ENCODE results near the gene CLEC4C.
"Not testable (repeated sequence)": the region's sequence is repeated elsewhere in the genome, so short reads cannot be mapped to it uniquely, and the experiment has no call there.

The CLEC4C gene, protein sequence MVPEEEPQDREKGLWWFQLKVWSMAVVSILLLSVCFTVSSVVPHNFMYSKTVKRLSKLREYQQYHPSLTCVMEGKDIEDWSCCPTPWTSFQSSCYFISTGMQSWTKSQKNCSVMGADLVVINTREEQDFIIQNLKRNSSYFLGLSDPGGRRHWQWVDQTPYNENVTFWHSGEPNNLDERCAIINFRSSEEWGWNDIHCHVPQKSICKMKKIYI

DNA sequence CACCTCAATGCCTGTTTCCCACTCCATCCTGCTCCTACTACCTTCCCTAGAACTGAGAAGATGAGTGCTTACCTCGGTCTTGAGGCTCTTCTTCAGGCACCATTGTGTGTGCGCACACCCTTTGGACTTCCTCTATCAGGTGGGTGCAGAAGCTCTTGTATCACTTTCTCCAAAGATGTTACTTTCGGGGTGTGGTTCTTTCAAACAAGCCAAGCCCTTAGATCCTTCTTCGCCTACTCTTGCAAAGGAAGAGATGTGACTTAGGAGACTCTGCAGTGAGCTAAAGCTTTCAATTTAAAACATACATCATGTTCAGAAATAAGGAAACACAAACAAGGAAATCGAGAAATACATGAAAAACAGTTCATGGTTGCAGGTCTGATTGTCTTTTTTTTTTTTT is at the start of gene CLEC4C:
CLEC4C (minus strand) TSS at position 130 of the 400 bp plus-strand sequence; CDS start at position 103, 27 bp downstream.
- DNase-seq: no peak

DNA sequence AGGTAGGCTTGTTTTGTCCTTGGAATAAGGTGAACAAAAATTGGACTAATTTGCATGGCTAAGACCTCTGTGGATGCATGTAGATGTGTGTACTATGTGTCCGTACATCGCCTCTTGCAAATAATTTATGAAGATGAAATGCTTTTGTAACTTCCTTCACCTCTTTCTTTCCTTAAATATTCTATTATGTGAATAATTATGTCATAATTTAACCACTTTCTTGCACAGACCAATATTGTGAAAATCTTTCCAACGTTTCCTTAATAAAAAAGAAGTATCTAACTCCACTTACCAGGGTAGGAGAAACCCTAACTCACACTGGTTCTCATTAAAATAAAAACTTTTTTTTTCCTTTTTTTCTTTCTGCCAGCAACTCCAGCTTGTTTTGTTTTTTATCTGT is 46.0 kb upstream of the CLEC4C start:
- no peak for DNase-seq

DNA sequence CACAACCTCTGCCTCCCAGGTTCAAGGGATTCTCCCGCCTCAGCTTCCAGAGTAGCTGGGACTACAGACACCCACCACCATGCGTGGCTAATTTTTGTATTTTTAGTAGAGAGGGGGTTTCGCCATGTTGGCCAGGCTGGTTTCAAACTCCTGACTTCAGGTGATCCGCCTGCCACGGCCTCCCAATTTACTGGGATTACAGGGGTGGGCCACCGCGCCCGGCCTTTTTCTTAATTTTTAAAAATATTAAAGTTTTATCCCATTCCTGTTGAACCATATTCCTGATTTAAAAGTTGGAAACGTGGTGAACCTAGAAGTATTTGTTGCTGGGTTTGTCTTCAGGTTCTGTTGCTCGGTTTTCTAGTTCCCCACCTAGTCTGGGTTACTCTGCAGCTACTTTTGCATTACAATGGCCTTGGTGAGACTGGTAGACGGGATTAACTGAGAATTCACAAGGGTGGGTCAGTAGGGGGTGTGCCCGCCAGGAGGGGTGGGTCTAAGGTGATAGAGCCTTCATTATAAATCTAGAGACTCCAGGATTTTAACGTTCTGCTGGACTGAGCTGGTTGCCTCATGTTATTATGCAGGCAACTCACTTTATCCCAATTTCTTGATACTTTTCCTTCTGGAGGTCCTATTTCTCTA is 41.8 kb upstream of the CLEC4C start, which contains the start of gene NANOG:
NANOG (plus strand) TSS at position 519 of the 645 bp plus-strand sequence. CDS start 213 bp downstream, outside the sequence.
- DNase-seq: not testable (repeated sequence)

DNA sequence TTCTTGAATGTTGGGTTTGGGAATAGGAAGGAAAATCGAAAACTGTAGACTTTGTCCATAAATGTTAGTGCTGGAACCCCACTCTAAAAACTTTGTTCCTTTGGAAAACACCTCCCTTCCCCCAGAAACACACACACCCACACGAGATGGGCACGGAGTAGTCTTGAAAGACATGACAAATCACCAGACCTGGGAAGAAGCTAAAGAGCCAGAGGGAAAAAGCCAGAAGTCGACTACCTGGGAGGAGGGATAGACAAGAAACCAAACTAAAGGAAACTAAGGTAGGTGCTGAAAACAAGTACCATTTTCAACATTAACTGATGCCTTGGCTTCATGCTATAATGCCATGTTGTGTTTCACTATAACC is 41.1 kb upstream of the CLEC4C start:
- no peak for DNase-seq

DNA sequence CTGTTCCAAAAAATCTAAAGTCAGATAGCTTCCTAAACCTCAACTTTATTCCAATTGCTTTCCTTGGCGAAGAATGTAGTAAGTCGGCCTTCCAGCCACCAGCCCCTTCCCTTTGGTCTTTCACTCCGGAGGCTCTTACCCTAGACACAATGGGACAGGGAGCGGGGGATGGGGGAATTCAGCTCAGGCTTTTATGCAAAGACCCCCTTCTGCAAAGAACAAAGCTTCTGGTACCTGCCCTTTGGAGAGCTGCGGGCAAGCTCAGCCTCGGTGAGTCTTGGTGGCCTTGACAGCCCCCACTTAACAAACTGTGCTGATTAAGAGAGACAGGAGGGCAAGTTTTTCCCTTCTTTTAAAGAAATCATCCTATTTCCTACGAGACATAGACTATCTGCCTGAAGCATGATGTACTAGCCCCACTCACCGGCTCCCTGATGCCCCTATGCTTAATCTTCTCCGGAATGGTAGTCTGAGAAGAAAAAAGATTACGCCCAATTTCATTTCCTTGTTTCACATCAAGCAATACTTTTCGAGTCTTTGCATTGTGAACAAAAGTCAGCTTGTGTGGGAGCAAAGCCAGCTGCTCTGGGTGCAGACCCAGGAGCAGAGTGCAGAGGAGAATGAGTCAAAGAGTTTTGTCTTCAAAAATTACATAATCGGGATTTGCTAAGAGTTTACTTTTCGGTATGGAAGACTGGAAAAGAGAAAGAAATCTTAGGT is 40.6 kb upstream of the CLEC4C start:
- DNase-seq: no peak

DNA sequence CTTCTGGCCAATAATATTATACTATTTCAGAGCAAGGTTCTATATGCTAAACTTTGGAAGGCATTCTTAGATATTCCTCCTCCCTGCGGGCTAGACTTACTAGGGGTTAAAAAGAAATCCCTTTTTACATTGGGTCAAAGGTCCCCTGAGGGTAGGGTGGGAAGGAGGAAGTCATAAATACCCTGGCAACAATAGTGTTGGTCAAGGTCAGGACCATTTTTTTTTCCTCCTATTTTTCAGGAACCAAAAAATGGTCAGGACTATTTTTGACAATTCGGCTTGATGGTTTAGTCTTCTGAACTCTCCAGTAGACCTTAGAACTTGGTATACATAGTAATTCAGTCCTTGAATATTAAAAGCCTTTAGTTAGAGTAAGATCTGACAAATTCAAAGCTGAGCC is 37.5 kb upstream of the CLEC4C start:
- DNase-seq: no peak

DNA sequence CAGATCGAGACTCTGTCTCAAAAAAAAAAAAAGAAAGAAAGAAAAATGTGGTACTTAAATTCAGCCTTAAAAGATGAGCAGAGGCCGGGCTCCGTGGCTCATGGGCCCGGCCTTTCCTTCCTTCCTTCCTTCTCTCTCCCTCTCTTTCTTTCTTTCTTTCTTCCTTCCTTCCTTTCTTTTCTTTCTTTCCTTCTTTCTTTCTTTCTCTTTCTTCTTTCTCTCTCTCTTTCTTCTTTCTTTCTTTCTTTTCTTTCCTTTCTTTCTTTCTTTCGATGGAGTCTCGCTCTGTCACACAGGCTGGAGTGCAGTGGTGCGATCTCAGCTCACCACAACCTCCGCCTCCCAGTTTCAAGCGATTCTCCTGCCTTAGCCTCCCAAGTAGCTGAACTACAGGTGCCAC is 36.3 kb upstream of the CLEC4C start:
- DNase-seq: not testable (repeated sequence)

DNA sequence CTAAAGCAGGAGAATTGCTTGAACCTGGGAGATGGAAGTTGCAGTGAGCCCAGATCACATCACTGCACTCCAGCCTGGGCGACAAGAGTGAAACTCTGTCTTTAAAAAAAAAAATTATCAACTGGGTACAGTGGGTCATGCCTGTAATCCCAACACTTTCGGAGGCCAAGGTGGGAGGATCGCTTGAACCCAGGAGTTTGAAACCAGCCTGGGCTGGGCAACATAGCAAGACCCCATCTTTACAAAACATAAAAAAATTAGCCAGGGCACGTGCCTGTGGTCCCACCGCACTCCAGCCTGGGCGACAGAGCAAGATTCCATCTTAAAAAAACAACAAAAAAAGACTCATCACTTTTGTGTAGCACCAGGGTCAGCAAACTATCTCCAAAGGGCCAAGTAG is 34.9 kb upstream of the CLEC4C start:
- no peak for DNase-seq

DNA sequence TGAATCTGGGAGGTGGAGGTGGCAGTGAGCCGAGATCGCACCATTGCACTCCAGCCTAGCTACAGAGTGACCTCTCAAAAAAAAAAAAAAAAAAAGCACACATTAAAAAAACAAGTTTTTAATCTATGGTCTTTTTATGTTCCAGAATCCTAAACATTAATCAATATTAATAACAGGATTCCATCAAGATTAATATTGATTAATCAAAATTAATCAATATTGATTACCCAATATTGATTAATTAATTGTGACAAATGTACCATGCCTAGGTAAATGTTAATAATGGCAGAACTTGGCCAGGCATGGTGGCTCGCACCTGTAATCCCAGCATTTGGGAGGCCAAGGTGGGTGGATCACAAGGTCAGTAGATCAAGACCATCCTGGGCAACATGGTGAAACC is 34.1 kb upstream of the CLEC4C start:
- no peak for DNase-seq

DNA sequence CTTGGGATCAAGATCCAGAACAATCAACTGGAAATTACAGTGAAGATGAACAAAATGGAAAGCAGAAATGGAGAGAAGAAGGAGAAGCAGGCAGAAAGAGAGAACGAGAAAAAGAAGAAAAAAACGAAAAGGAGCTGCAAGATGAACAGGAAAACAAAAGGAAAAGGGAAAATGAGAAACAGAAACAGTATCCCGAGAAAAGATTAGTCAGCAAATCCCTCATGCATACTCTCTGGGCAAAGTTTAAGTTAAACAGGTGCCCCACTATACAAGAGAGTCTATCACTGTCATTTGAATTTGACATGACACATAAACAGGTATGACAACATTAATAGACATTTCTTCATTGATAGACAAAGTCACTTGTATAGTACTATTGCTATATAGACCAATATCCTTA is 22.8 kb upstream of the CLEC4C start:
- no peak for DNase-seq

DNA sequence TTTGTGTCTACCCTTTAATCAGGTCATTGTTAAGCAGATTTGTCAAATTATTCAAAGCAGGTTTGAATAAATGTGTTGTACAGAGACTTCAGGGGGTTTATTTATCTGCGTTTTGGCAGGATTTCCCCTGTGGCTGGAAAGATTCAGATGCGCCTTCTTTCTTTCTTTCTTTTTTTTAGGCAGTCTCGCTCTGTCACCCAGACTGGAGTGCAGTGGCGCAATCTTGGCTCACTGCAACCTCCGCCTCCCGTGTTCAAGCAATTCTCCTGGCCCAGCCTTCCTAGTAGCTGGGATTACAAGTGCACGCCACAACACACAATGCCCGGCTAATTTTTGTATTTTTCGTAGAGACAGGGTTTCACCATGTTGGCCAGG is 11.6 kb upstream of the CLEC4C start:
- no peak for DNase-seq

DNA sequence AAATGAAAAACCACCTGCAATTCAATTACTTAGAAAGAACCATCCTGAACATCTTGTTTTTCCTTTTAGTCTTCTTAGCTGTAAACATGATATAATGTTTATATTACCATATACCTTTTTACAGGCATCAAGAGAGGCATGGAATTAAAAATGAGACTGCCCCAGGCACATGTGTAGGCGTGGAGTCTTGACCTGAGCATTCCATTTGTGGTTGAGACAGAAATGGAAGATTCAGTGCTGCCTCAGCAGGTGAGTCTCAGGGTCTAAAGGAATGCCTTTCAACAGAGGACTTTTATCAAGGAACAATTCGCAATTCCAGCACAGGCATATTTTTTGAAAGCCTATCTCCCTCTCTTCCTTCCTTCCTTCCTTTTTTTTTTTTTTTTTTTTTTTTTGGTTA is 9.8 kb upstream of the CLEC4C start:
- DNase-seq: no peak

DNA sequence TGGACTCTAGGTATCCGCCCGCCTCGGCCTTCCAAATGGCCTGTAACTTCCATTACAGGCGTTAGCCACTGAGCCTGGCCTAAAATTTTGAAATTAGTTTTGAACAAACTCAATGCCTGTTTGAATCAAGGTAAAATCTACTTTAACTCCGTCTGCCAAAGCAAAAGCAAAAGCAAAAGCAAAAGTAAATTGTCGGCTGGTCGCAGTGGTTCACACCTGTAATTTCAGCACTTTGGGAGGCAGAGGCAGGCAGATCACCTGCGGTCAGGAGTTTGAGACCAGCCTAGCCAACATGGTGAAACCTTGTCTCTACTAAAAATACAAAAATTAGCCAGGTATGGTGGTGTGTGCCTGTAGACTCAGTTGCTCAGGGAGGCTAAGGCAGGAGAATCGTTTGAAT is 8.5 kb upstream of the CLEC4C start:
- DNase-seq: not testable (repeated sequence)

DNA sequence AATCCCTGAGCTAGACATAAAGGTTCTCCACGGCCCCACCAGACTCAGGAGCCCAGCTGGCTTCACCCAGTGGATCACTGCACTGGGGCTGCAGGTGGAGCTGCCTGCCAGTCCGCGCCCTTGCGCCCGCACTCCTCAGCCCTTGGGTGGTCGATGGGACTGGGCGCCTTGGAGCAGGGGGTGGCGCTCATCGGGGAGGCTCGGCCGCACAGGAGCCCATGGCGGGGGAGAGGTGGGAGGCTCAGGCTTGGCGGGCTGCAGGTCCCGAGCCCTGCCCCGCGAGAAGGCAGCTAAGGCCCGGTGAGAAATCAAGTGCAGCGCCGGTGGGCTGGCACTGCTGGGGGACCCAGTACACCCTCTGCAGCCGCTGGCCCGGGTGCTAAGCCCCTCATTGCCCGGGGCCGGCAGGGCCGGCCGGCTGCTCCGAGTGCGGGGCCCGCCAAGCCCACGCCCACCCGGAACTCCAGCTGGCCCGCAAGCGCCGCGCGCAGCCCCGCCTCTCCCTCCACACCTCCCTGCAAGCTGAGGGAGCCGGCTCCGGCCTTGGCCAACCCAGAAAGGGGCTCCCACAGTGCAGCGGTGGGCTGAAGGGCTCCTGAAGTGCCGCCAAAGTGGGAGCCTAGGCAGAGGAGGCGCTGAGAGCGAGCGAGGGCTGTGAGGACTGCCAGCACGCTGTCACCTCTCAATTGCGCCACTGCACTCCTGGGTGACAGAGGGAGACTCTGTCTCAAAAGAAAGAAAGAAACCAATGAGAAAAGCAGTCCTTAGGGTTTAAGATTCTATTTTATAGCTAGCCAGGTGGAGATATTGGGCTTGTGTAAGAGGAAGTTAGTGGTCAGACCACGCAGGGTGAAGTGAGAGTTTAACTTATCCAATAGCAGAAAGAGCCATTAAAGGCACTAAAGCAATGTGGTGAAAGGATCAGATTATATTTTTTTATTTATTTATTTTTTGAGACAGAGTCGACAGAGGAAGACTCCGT is 5.1 kb upstream of the CLEC4C start:
- not testable (repeated sequence) for DNase-seq

DNA sequence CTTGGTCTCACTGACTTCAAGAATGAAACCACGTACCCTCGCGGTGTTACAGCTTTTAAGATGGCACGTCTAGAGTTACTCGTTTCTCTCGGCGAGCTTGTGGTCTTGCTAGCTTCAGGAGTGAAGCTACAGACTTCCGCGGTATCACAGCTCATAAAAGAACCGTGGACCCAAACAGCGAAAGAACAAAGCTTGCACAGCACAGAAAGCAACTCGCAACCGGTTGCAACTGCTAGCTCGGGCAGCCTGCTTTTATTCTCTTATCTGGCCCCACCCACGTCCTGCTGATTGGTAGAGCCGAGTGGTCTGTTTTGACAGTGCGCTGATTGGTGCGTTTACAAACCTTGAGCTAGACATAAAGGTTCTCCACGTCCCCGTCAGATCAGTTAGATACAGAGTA is 4.2 kb upstream of the CLEC4C start:
- DNase-seq: no peak

DNA sequence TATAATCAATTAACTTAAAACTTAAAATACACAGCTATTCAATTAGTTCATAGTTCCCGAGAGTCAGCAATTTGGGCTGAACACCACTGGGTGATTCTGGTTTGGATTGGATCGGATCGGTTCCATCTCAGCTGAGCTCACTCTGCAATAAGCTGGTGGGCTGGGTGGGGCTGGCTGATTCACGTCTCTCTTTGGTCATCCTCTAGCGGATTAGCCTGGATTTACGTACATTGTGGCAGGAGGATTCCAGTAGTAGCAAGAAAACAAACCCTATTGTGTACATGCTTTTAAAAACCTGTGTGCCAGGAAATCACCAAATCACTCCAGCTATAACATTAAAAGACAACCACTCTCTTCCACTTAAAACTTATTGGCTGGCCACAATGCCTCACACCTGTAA is 3.2 kb upstream of the CLEC4C start:
- DNase-seq: no peak

DNA sequence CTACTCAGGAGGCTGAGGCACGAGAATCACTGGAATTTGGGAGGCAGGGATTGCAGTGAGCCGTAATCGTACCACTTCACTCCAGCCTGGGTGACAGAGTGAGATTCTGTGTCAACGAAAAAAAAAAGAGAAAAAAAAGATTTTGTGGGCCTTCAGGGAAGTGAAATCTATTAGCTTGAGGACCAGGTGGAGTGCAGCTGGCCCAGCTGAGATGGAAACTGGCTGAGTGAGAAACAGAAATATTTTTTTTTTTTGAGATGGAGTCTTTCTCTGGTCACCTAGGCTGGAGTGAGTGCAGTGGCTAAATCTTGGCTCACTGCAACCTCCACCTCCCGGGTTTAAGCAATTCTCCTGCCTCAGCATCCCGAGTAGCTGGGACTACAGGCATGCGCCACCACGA is 2.3 kb upstream of the CLEC4C start:
- no peak for DNase-seq

DNA sequence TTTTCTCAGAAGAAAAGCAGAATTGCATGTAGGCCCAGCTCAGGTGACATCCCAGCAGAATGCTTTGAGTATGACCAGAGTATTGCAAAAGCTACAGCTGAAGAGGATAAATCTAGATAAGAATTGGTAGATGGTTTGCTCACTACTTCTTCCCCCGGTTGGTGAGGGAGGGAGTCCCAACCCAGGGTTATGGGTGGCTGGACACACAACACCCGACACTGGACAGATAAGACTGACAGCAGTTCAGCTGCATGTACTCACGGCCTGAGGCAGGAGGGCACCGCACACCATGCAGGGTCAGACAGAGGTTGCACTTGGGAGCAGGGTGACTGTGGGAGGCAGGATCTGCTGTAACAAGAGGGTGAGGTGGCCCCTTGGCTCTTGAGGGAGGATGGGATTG is 1.7 kb upstream of the CLEC4C start:
- no peak for DNase-seq

DNA sequence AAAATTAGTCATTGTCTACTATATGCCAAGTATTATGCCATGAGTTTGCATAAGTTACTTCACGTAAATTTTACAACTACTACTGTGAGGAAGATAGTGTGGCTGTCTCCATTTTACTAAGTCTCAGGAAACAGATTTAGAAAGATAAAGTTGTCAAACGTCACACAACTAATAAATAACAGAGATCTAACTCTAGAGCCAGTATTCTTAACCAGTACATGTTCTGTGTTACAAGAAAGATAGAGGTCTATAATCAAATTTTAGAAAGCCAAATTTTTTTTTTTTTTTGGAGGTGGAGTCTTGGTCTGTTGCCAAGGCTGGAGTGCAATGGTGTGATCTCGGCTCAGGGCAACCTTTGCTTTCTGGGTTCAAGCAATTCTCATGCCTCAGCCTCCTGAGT is 14.2 kb downstream of the CLEC4C start:
- no peak for DNase-seq

DNA sequence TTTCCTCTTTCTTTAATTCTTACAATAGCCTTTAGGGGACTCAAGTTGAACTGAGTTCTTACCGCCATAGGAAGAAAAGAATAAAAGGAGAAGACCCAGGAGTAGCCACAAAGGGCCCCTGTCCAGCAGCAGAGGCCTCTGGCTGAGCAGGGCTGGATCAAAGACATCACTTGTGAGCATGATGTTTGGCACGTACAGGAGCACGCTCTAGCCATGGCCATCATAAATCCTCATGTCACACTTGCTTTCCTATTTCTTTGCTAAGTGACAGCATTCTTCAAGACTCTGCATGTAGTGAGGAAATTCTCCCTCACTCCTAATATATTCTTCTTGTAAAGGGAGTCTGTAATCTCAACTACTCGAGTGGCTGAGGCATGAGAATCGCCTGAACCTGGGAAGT is 15.7 kb downstream of the CLEC4C start:
- no peak for DNase-seq

DNA sequence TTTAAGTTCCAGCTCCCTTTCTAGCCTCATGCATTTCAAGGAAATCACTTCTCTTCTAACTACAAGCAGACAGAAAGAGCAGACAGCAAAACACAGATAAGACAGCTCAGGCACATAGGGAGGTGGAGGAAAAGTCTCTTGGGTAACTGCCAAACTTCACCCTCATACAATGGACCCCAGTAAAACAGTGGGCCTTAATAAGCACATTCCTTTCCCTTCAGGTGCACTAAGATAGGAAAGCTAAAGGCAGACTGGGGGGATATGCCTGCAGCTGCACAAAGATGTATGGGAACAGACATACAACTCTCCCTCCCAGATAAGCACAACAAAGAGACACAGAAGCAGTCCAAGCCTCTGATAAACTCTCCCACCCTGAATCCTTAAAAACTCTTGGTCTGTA is 16.2 kb downstream of the CLEC4C start:
- DNase-seq: not testable (repeated sequence)

DNA sequence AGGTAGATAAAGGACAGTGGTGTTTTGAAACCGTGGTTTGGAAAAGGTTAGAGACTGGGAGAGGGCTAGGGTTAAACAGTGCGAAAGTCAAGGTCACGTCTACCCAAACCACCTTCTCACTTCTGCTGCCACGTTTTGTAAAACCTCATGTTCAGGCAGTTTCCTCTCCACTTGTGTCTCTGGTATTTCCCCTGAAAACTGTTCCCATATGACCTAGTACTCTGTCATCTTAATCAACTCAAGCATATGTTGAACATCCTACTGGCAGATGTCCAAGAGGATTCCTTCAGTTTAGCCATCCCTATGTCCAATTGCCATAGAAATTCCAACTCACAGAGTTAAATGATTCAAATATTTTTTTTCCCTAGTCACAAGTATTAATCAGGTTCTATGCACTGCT is 17.4 kb downstream of the CLEC4C start:
- DNase-seq: no peak
